Activated T-cell treated with anti-CD3 and anti-CD28 coated beads, Interleukin-2, amount 50 U/mL, for 72 hours (primary cell): ENCODE data around the gene BEAN1. TPM values are rescaled to one million over a fixed set of nuclear protein-coding genes. Genes with fewer than 3 reads are reported as not detected.
"Not testable (repeated sequence)": the region's sequence is repeated elsewhere in the genome, so short reads cannot be mapped to it uniquely, and the experiment has no call there.

Experiments
- ATAC-seq, 2 donors: fragments of 150-1000 bp; cut with Tn5 transposase; replicated peaks in 1 of 2; 2 replicates each; pipeline ENCODE4 v1.10.0; 2021; ENCODE audit warnings: moderate library complexity in 2 of 2, mild to moderate bottlenecking in 1 of 2
- DNase-seq, 2 donors: peaks; one replicate each; pipeline ENCODE4 v3.0.0; 2021 to 2022; ENCODE audit warnings: mixed read lengths in 1 of 2
- H3K27ac Mint-ChIP-seq: one replicate; pipeline ENCODE4 v1.8.0; 2022; ENCODE audit warnings: mild to moderate bottlenecking, moderate library complexity, mixed read lengths
- H3K27me3 Mint-ChIP-seq: one replicate; pipeline ENCODE4 v1.8.0; 2022; ENCODE audit warnings: low read depth, mixed read lengths
- H3K36me3 Mint-ChIP-seq, 2 donors: one replicate each; pipeline ENCODE4 v1.8.0; 2022; ENCODE audit warnings: mixed read lengths in 2 of 2, mild to moderate bottlenecking in 1 of 2; ENCODE audit not compliant: insufficient read depth in 2 of 2
- H3K4me1 Mint-ChIP-seq: one replicate; pipeline ENCODE4 v1.8.0; 2022; ENCODE audit warnings: low read depth, mixed read lengths
- H3K4me3 Mint-ChIP-seq, 2 donors: one replicate each; pipeline ENCODE4 v1.8.0; 2022; ENCODE audit warnings: mild to moderate bottlenecking in 2 of 2, mixed read lengths in 2 of 2, moderate library complexity in 2 of 2
- H3K9me3 Mint-ChIP-seq, 2 donors: one replicate each; pipeline ENCODE4 v1.8.0; 2022; ENCODE audit warnings: mixed read lengths in 2 of 2
- total RNA-seq, 2 donors: library from RNA; stranded (reverse); gene quantifications; one replicate each; pipeline ENCODE4 v1.2.3, GENCODE V29; 2022

The BEAN1 gene
- total RNA-seq, 2 donors from 2014 or later, result not detected

- Mint-ChIP-seq H3K27ac (no peak overlapping the region), H3K9me3 (no peaks in the 10 kb centered on the region), H3K27me3 (peaks cover 16% of the 10 kb centered on the region), H3K4me1 (no peaks in the 10 kb centered on the region), H3K36me3 (no peaks in the 10 kb centered on the region), H3K4me3 (no peak overlapping the region)
- no peak for DNase-seq
- ATAC-seq, result no peak
These were observed 15.6 kb downstream of the BEAN1 start for GRCh38 chr16:66442502-66443268.

- Mint-ChIP-seq H3K27ac (no peak overlapping the region), H3K27me3 (peaks cover 16% of the 10 kb centered on the region), H3K9me3 (no peaks in the 10 kb centered on the region), H3K36me3 (no peaks in the 10 kb centered on the region), H3K4me1 (no peaks in the 10 kb centered on the region), H3K4me3 (no peak overlapping the region)
- DNase-seq, result no peak
- no peak for ATAC-seq
These were observed 16.2 kb downstream of the BEAN1 start for GRCh38 chr16:66443269-66443652.

- Mint-ChIP-seq H3K4me1 (no peaks in the 10 kb centered on the region), H3K27ac (no peak overlapping the region)
- no peak for DNase-seq
These were observed 17.0 kb downstream of the BEAN1 start for GRCh38 chr16:66444049-66444481.

GRCh38 chr16:66446737-66447136, 19.6 kb downstream of the BEAN1 start:
- DNase-seq (no peak), ATAC-seq (no peak)
- Mint-ChIP-seq H3K27ac (no peak overlapping the region), H3K4me3 (no peak overlapping the region), H3K27me3 (peaks cover 8% of the 10 kb centered on the region), H3K4me1 (no peaks in the 10 kb centered on the region), H3K36me3 (no peaks in the 10 kb centered on the region), H3K9me3 (no peaks in the 10 kb centered on the region)

More at GRCh38 chr16:66444049-66444481, 17.0 kb downstream of the BEAN1 start:
- Mint-ChIP-seq H3K27me3 (peaks cover 16% of the 10 kb centered on the region), H3K36me3 (no peaks in the 10 kb centered on the region), H3K4me3 (no peak overlapping the region), H3K9me3 (no peaks in the 10 kb centered on the region)
- no peak for ATAC-seq

- peaks cover 8% of the 10 kb centered on the region for H3K27me3 Mint-ChIP-seq
- no peak overlapping the region for H3K27ac Mint-ChIP-seq
- ATAC-seq, result no peak
These were observed 20.4 kb downstream of the BEAN1 start for GRCh38 chr16:66447491-66447890.

GRCh38 chr16:66451548-66451947, 24.5 kb downstream of the BEAN1 start:
- H3K4me3 Mint-ChIP-seq, result no peak overlapping the region
- H3K27me3 Mint-ChIP-seq, result peaks cover under 1% of the 10 kb centered on the region
- H3K4me1 Mint-ChIP-seq, result no peaks in the 10 kb centered on the region
- ATAC-seq, result no peak
- no peaks in the 10 kb centered on the region for H3K9me3 Mint-ChIP-seq
- no peak overlapping the region for H3K27ac Mint-ChIP-seq
- no peak for DNase-seq
- no peaks in the 10 kb centered on the region for H3K36me3 Mint-ChIP-seq

More at GRCh38 chr16:66447491-66447890, 20.4 kb downstream of the BEAN1 start:
- DNase-seq, result no peak
- no peak overlapping the region for H3K4me3 Mint-ChIP-seq
- H3K4me1 Mint-ChIP-seq, result no peaks in the 10 kb centered on the region
- H3K9me3 Mint-ChIP-seq, result no peaks in the 10 kb centered on the region
- H3K36me3 Mint-ChIP-seq, result no peaks in the 10 kb centered on the region

GRCh38 chr16:66453230-66453629, 26.1 kb downstream of the BEAN1 start:
- not testable (repeated sequence) for H3K36me3 Mint-ChIP-seq, H3K9me3 Mint-ChIP-seq, H3K4me3 Mint-ChIP-seq, DNase-seq, H3K4me1 Mint-ChIP-seq, H3K27me3 Mint-ChIP-seq, ATAC-seq, H3K27ac Mint-ChIP-seq

GRCh38 chr16:66454751-66455150, 27.7 kb downstream of the BEAN1 start:
- DNase-seq (no peak), ATAC-seq (no peak)
- Mint-ChIP-seq H3K27ac (no peak overlapping the region), H3K9me3 (no peaks in the 10 kb centered on the region), H3K4me1 (no peaks in the 10 kb centered on the region), H3K36me3 (no peaks in the 10 kb centered on the region), H3K27me3 (peaks cover 9% of the 10 kb centered on the region), H3K4me3 (no peak overlapping the region)

GRCh38 chr16:66455970-66456369, 28.9 kb downstream of the BEAN1 start:
- H3K27me3 Mint-ChIP-seq, result peaks cover 11% of the 10 kb centered on the region
- DNase-seq (no peak), ATAC-seq (no peak)
- H3K9me3 Mint-ChIP-seq, result no peaks in the 10 kb centered on the region
- no peaks in the 10 kb centered on the region for H3K36me3 Mint-ChIP-seq
- H3K4me1 Mint-ChIP-seq, result no peaks in the 10 kb centered on the region
- H3K4me3 Mint-ChIP-seq, result no peak overlapping the region
- no peak overlapping the region for H3K27ac Mint-ChIP-seq

GRCh38 chr16:66457888-66458287, 30.8 kb downstream of the BEAN1 start:
- ATAC-seq (no peak), DNase-seq (no peak)
- H3K27ac Mint-ChIP-seq, result no peak overlapping the region
- H3K4me3 Mint-ChIP-seq, result no peak overlapping the region
- no peaks in the 10 kb centered on the region for H3K9me3 Mint-ChIP-seq
- no peaks in the 10 kb centered on the region for H3K4me1 Mint-ChIP-seq
- H3K36me3 Mint-ChIP-seq, result no peaks in the 10 kb centered on the region
- H3K27me3 Mint-ChIP-seq, result peaks cover 11% of the 10 kb centered on the region

GRCh38 chr16:66458292-66458691, 31.2 kb downstream of the BEAN1 start:
- no peak overlapping the region for H3K4me3 Mint-ChIP-seq
- no peaks in the 10 kb centered on the region for H3K9me3 Mint-ChIP-seq
- DNase-seq, result no peak
- no peak overlapping the region for H3K27ac Mint-ChIP-seq
- no peak for ATAC-seq
- H3K27me3 Mint-ChIP-seq, result peaks cover 13% of the 10 kb centered on the region
- H3K4me1 Mint-ChIP-seq, result no peaks in the 10 kb centered on the region
- H3K36me3 Mint-ChIP-seq, result no peaks in the 10 kb centered on the region

GRCh38 chr16:66458853-66459252, 31.8 kb downstream of the BEAN1 start:
- no peaks in the 10 kb centered on the region for H3K36me3 Mint-ChIP-seq
- no peaks in the 10 kb centered on the region for H3K4me1 Mint-ChIP-seq
- no peaks in the 10 kb centered on the region for H3K9me3 Mint-ChIP-seq
- H3K27ac Mint-ChIP-seq, result no peak overlapping the region
- no peak for DNase-seq
- H3K4me3 Mint-ChIP-seq, result no peak overlapping the region
- H3K27me3 Mint-ChIP-seq, result peaks cover 18% of the 10 kb centered on the region
- no peak for ATAC-seq

GRCh38 chr16:66459878-66460277, 32.8 kb downstream of the BEAN1 start:
- DNase-seq (no peak), ATAC-seq (no peak)
- H3K4me1 Mint-ChIP-seq, result no peaks in the 10 kb centered on the region
- H3K9me3 Mint-ChIP-seq, result no peaks in the 10 kb centered on the region
- H3K27ac Mint-ChIP-seq, result no peak overlapping the region
- peaks cover 22% of the 10 kb centered on the region for H3K27me3 Mint-ChIP-seq
- no peaks in the 10 kb centered on the region for H3K36me3 Mint-ChIP-seq
- no peak overlapping the region for H3K4me3 Mint-ChIP-seq

GRCh38 chr16:66460703-66461102, 33.6 kb downstream of the BEAN1 start:
- ATAC-seq (no peak), DNase-seq (no peak)
- Mint-ChIP-seq H3K27ac (no peak overlapping the region), H3K27me3 (peaks cover 22% of the 10 kb centered on the region), H3K36me3 (no peaks in the 10 kb centered on the region), H3K9me3 (no peaks in the 10 kb centered on the region), H3K4me1 (no peaks in the 10 kb centered on the region), H3K4me3 (no peak overlapping the region)
